SK-N-SH treated with all-trans-retinoic acid at 6 μM for 48 hours (cell line): ENCODE measurements around the gene ATP9A.

Experiments used
- SNAI2 ChIP-seq: fragments of 250-450 bp; sonication (Bioruptor Pico); IDR thresholded peaks from 2 replicates; pipeline ENCODE4 v1.5.0; 2020; ENCODE audit warnings: mild to moderate bottlenecking, moderate library complexity
- ZNF70 ChIP-seq: fragments of 450-650 bp; formaldehyde crosslinking; IDR thresholded peaks from 2 replicates; pipeline ENCODE4 v1.5.0; 2020; ENCODE audit warnings: mild to moderate bottlenecking, moderate library complexity
- TF ChIP-seq, protein P1 (sequence below): fragments of 250-450 bp; sonication (Bioruptor Pico); IDR thresholded peaks from 2 replicates; pipeline ENCODE4 v1.5.1; 2020; ENCODE audit warnings: low read depth, mild to moderate bottlenecking, moderate library complexity
- TF ChIP-seq, protein P2 (sequence below): fragments of 250-450 bp; sonication (Bioruptor Pico); IDR thresholded peaks from 2 replicates; pipeline ENCODE4 v1.8.0; 2021; ENCODE audit warnings: low read depth, mild to moderate bottlenecking, moderate library complexity, borderline replicate concordance

DNA sequence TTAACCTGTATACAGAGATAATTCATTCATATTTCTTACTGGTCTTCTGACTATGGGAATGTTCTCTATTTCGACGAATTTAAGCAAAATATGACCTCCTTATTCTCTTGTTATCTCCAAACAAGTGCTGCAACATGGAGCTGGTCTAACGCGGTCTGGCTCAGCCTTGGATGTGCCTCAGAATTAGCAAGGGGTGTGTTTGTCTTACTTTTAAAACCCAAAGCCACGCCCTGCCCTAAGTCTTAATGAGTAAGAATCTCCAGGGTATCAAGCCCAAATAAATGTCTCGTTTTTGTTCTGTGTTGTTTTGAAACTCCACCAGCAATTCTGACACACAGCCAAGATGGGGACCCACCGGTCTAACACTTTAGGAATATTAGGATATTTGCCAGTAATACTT lies 99.2 kb downstream of the ATP9A start:
- TF ChIP-seq, protein P1, sequence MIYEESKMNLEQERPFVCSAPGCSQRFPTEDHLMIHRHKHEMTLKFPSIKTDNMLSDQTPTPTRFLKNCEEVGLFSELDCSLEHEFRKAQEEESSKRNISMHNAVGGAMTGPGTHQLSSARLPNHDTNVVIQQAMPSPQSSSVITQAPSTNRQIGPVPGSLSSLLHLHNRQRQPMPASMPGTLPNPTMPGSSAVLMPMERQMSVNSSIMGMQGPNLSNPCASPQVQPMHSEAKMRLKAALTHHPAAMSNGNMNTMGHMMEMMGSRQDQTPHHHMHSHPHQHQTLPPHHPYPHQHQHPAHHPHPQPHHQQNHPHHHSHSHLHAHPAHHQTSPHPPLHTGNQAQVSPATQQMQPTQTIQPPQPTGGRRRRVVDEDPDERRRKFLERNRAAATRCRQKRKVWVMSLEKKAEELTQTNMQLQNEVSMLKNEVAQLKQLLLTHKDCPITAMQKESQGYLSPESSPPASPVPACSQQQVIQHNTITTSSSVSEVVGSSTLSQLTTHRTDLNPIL (CRISPR knock-in tag) = no peak
- TF ChIP-seq, protein P2, sequence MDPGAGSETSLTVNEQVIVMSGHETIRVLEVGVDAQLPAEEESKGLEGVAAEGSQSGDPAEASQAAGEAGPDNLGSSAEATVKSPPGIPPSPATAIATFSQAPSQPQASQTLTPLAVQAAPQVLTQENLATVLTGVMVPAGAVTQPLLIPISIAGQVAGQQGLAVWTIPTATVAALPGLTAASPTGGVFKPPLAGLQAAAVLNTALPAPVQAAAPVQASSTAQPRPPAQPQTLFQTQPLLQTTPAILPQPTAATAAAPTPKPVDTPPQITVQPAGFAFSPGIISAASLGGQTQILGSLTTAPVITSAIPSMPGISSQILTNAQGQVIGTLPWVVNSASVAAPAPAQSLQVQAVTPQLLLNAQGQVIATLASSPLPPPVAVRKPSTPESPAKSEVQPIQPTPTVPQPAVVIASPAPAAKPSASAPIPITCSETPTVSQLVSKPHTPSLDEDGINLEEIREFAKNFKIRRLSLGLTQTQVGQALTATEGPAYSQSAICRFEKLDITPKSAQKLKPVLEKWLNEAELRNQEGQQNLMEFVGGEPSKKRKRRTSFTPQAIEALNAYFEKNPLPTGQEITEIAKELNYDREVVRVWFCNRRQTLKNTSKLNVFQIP = no peak
- TF ChIP-seq SNAI2 (no peak), ZNF70 (no peak)
